Ascending aorta (tissue), 2 donors: ENCODE results near the gene IL37. TPM values are rescaled to one million over a fixed set of nuclear protein-coding genes. Genes with fewer than 3 reads are reported as not detected.
"Not testable (repeated sequence)": the region's sequence is repeated elsewhere in the genome, so short reads cannot be mapped to it uniquely, and the experiment has no call there.

Experiments
- DNase-seq, 2 donors: peaks; one replicate each; pipeline ENCODE4 v3.0.0-alpha.2; 2019; ENCODE audit warnings: low spot score in 2 of 2
- H3K27ac ChIP-seq, 2 donors: fragments of 200-600 bp; sonication (generic); one replicate each; pipeline ENCODE4 v1.5.1; 2016 to 2017; ENCODE audit warnings: mild to moderate bottlenecking in 1 of 2
- H3K27me3 ChIP-seq: fragments of 200-600 bp; sonication (generic); one replicate; pipeline ENCODE4 v1.5.1; 2017
- H3K36me3 ChIP-seq, 2 donors: fragments of 200-600 bp; sonication (generic); one replicate each; pipeline ENCODE4 v1.5.1; 2016
- H3K4me1 ChIP-seq, 2 donors: fragments of 200-600 bp; sonication (generic); one replicate each; pipeline ENCODE4 v1.5.1; 2016 to 2017; ENCODE audit warnings: mild to moderate bottlenecking in 1 of 2
- H3K4me3 ChIP-seq, 2 donors: fragments of 200-600 bp; sonication (generic); one replicate each; pipeline ENCODE4 v1.5.1; 2016 to 2017; ENCODE audit warnings: mild to moderate bottlenecking in 1 of 2
- H3K9me3 ChIP-seq, 2 donors: fragments of 200-600 bp; sonication (generic); one replicate each; pipeline ENCODE4 v1.5.1; 2016
- intact Hi-C: fragments of 100-400 bp; cut with DNase I; formaldehyde crosslinking; loops from one replicate; pipeline ENCODE4 v1.15.1; 2023
- total RNA-seq: library from RNA; depleted of rRNA; stranded (reverse); fragments of >200 nt; gene quantifications from one replicate; pipeline ENCODE4 v1.1.0, GENCODE V29; 2016
- TF ChIP-seq, protein P1 (sequence below), 3 experiments: fragments of 200-600 bp in 2 of 3; fragments of 450-650 bp in 1 of 3; sonication (generic) in 2 of 3; IDR thresholded peaks; one replicate each; pipeline ENCODE4 v1.5.1; 2016 to 2019; ENCODE audit warnings: antibody characterized with exemption in 3 of 3, mild to moderate bottlenecking in 1 of 3, moderate library complexity in 1 of 3

The IL37 gene
- total RNA-seq, 1 donor from 2014 or later = not detected

- Histone ChIP-seq H3K36me3 (no peaks in the 10 kb centered on the region), H3K27me3 (no peaks in the 10 kb centered on the region), H3K4me3 (no peak overlapping the region), H3K4me1 (no peaks in the 10 kb centered on the region), H3K27ac (no peak overlapping the region), H3K9me3 (no peaks in the 10 kb centered on the region)
- TF ChIP-seq, protein P1, sequence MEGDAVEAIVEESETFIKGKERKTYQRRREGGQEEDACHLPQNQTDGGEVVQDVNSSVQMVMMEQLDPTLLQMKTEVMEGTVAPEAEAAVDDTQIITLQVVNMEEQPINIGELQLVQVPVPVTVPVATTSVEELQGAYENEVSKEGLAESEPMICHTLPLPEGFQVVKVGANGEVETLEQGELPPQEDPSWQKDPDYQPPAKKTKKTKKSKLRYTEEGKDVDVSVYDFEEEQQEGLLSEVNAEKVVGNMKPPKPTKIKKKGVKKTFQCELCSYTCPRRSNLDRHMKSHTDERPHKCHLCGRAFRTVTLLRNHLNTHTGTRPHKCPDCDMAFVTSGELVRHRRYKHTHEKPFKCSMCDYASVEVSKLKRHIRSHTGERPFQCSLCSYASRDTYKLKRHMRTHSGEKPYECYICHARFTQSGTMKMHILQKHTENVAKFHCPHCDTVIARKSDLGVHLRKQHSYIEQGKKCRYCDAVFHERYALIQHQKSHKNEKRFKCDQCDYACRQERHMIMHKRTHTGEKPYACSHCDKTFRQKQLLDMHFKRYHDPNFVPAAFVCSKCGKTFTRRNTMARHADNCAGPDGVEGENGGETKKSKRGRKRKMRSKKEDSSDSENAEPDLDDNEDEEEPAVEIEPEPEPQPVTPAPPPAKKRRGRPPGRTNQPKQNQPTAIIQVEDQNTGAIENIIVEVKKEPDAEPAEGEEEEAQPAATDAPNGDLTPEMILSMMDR (IDR thresholded peaks at IDR 0.05) = no peak
- intact Hi-C loops = no loop called here
- no peak for DNase-seq
These were observed 4.7 kb upstream of the IL37 start for GRCh38 chr2:112906276-112906675.

DNA sequence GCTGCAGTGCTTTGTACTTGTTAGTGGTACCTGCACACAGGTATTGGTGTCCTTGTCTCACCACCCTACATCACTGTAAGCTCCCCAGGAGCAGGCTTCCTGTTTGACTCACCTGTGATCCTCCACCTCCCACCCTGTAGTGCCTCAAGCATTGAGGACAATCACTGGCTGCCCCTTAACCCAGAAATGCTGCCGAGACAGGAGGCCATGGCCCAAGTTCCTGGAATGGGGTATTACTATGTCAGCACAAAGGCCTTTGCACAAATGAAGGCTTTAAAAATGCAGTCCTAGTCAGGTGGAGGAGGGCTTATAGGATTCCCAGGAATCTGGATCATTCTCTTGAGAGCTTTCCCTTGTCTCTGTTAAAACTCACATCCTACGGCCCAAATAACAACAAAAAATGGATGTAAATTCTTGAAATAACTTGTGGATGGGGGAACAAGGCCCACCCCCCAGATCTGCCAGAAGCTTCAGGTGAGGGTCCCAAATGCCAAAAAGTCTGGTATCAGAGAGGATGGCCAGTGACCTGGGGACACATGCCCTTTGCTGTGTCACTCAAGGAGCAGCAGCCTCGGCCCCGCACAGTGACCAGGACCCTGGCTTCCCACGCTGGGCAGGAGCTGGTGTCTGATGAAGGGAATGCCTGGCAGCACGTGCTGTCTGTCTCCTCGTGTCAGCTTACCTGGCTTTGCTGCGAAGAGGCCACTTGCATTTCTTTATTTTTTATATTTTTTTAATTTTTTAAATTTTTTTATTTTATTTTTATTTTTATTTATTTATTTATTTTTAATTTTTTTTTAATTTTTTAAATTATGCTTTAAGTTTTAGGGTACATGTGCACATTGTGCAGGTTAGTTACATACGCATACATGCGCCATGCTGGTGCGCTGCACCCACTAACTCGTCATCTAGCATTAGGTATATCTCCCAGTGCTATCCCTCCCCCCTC lies 3.7 kb upstream of the IL37 start:
- no peaks in the 10 kb centered on the region for H3K4me1 ChIP-seq
- DNase-seq = no peak
- intact Hi-C loops = no loop called here
- no peaks in the 10 kb centered on the region for H3K27me3 ChIP-seq
- no peaks in the 10 kb centered on the region for H3K9me3 ChIP-seq
- no peaks in the 10 kb centered on the region for H3K36me3 ChIP-seq
- no peak overlapping the region for H3K4me3 ChIP-seq
- TF ChIP-seq, protein P1 (IDR thresholded peaks at IDR 0.05) = no peak
- H3K27ac ChIP-seq = no peak overlapping the region

DNA sequence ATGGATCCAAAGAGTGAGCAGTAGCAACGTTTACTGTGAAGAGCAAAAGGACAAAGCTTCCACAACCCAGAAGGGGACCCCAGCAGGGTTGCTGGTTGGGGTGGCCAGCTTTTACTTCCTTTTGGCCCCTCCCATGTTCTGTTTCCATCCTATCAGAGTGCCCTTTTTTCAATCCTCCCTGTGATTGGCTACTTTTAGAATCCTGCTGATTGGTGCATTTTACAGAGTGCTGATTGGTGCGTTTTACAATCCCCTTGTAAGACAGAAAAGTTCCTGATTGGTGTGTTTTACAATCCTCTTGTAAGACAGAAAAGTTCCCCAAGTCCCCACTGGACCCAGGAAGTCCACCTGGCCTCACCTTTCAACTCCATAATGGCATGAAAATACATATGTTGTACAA lies 2.4 kb upstream of the IL37 start:
- H3K36me3 ChIP-seq, intact Hi-C loops, H3K27ac ChIP-seq, H3K27me3 ChIP-seq, H3K4me1 ChIP-seq, DNase-seq, H3K9me3 ChIP-seq, H3K4me3 ChIP-seq: not testable (repeated sequence)

DNA sequence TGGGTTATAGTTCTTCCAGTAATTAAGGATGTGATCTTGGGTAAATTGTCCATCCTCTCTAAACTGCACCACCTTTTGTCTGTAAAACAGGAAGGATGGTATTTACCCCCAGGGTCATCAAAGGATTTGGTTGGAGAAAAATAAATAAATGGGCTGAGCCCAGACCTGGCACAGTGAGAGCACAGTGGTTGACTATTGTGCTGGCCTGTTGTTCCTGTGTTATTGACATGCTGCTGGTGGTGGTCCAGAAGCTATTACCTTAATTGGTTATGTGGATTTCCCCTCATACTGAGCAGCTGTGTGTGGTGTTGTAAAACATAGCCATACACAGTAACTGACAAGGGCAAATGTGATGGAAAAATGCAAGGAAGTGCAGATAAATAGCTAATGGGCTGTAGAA lies 746 bp upstream of the IL37 start:
- Histone ChIP-seq H3K9me3 (no peaks in the 10 kb centered on the region), H3K4me3 (no peak overlapping the region), H3K27ac (no peak overlapping the region), H3K27me3 (no peaks in the 10 kb centered on the region), H3K36me3 (no peaks in the 10 kb centered on the region), H3K4me1 (no peaks in the 10 kb centered on the region)
- intact Hi-C loops = no loop called here
- TF ChIP-seq, protein P1 (IDR thresholded peaks at IDR 0.05) = no peak
- no peak for DNase-seq

DNA sequence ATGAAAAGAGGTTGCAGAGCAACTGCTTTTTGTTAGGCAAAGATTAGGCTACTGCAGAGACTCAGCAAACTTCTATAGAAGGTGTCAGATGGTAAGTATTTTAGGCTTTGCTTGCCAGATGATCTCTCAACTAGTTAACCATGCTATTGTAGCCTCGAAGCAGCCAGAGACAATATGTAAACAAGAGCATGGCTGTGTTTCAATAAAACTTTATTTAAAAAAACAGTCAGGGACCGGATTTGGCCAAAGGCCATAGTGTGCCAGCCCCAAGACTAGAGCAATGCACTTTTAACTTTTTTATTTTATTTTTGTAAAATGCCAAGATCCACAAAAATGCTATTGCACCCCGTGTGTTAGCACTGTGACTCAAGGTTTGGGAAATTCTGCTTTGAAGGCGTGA lies 1.4 kb downstream of the IL37 start:
- no peaks in the 10 kb centered on the region for H3K27me3 ChIP-seq
- no peaks in the 10 kb centered on the region for H3K36me3 ChIP-seq
- no peak overlapping the region for H3K4me3 ChIP-seq
- H3K4me1 ChIP-seq = no peaks in the 10 kb centered on the region
- intact Hi-C loops = no loop called here
- DNase-seq = no peak
- H3K9me3 ChIP-seq = no peaks in the 10 kb centered on the region
- TF ChIP-seq, protein P1 (IDR thresholded peaks at IDR 0.05) = no peak
- H3K27ac ChIP-seq = no peak overlapping the region

DNA sequence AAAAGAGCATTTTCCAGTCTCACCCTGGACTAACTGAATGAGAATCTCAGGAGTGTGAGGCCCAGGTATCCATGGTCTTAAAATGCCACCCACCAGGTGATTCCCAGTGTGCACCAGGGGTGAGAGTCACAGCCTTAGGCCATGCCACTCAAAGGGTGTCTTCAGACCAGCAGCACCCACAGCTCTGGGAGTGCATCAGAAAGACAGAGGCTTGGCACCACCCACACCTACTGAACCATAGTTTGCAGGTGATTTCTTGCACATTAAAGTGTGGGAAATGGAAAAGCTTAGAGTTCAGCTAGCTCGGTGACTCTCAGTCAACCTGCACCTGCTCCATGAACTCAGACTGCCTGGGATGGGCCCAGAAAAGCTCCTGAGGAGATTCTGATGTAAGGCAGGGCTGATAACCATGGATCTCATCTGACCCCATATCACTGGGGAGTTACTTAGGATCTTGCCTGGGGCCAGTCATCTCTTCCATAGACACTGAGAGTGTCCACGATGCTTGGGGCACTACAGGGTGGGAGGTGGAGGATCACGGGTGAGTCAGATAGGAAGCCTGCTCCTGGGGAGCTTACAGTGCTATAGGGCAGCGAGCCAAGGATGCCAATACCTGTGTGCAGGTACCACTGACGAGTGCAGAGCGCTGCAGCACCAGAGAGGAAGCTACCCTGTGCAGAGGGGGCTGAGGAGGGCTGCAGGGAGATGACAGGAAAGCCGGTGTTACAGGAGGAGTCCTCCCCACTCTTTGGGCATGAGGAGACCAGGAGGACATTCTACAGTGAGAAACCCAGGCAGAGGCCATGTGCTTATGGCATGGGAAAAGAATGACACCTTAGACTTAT lies 4.6 kb downstream of the IL37 start:
- Histone ChIP-seq H3K27ac (no peak overlapping the region), H3K27me3 (no peaks in the 10 kb centered on the region), H3K4me1 (no peaks in the 10 kb centered on the region), H3K4me3 (no peak overlapping the region), H3K9me3 (no peaks in the 10 kb centered on the region), H3K36me3 (no peaks in the 10 kb centered on the region)
- intact Hi-C loops = no loop called here
- DNase-seq = no peak
- TF ChIP-seq, protein P1 (IDR thresholded peaks at IDR 0.05) = no peak
